Activated naive CD4-positive, alpha-beta T cell treated with anti-CD3 and anti-CD28 coated beads for 36 hours (primary cell): ENCODE measurements around the gene HERC2. TPM values are rescaled to one million over a fixed set of nuclear protein-coding genes. Genes with fewer than 3 reads are reported as not detected.
"Not testable (repeated sequence)": the region's sequence is repeated elsewhere in the genome, so short reads cannot be mapped to it uniquely, and the experiment has no call there.

Experiments
- CTCF ChIA-PET: fragments of 350-600 bp; sonication (Branson Sonifier 250); formaldehyde crosslinking; loops from one replicate; lab custom pipeline; 2021; ENCODE audit warnings: antibody characterized with exemption; lab: Charles Lee
- DNase-seq: peaks from one replicate; pipeline ENCODE4 v3.0.0-alpha.2; 2020
- H3K27ac Mint-ChIP-seq: one replicate; pipeline ENCODE4 v1.8.0; 2021; ENCODE audit warnings: mild to moderate bottlenecking, mixed read lengths
- H3K27me3 Mint-ChIP-seq: one replicate; pipeline ENCODE4 v1.8.0; 2021; ENCODE audit warnings: low read depth, mixed read lengths
- H3K36me3 Mint-ChIP-seq: one replicate; pipeline ENCODE4 v1.8.0; 2021; ENCODE audit warnings: low read depth, mixed read lengths
- H3K4me1 Mint-ChIP-seq: one replicate; pipeline ENCODE4 v1.8.0; 2021; ENCODE audit warnings: low read depth, mixed read lengths
- H3K4me3 Mint-ChIP-seq: one replicate; pipeline ENCODE4 v1.8.0; 2021; ENCODE audit warnings: mild to moderate bottlenecking, moderate library complexity, mixed read lengths
- H3K9me3 Mint-ChIP-seq: one replicate; pipeline ENCODE4 v1.8.0; 2021; ENCODE audit warnings: mixed read lengths
- intact Hi-C: fragments of 100-400 bp; cut with micrococcal nuclease; formaldehyde crosslinking; loops from one replicate; pipeline ENCODE4 v1.15.1; 2023
- total RNA-seq, 2 experiments: library from RNA; stranded (reverse); gene quantifications; one replicate each; pipeline ENCODE4 v1.2.3, GENCODE V29; 2021

HERC2 gene
- total RNA-seq, 2 experiments from 2014 or later = 26.6 to 31.6 TPM

GRCh38 chr15:28243399-28243798, 78.6 kb downstream of the HERC2 start:
- no peaks in the 10 kb centered on the region for H3K27me3 Mint-ChIP-seq
- H3K27ac Mint-ChIP-seq = no peak overlapping the region
- H3K36me3 Mint-ChIP-seq = peaks cover 58% of the 10 kb centered on the region
- peaks cover 7% of the 10 kb centered on the region for H3K9me3 Mint-ChIP-seq
- no peaks in the 10 kb centered on the region for H3K4me1 Mint-ChIP-seq
- intact Hi-C loops = no loop called here
- DNase-seq = no peak
- CTCF ChIA-PET = no interaction called here
- H3K4me3 Mint-ChIP-seq = no peak overlapping the region

DNA sequence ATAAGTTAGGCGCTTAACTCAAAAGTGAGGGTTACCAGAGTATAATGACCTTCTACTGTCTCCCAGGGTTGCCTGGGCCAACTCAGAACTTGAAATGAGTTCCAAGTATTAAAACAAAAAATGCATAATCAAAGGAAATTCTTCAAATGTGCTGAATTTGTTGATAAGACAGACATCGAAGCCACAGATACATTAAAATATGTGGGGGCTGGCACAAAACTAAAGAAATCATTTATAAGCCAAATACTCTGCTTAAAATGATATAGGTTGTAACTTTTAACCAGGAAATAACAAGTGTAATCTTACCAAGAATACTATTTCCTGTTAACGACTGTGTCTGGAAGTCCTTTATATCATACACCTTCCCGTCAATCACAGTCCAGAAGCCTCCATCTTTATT, 83.7 kb downstream of the HERC2 start:
- DNase-seq, CTCF ChIA-PET, H3K4me1 Mint-ChIP-seq, intact Hi-C loops, H3K27ac Mint-ChIP-seq, H3K9me3 Mint-ChIP-seq, H3K27me3 Mint-ChIP-seq, H3K4me3 Mint-ChIP-seq: not testable (repeated sequence)
- peaks cover 37% of the 10 kb centered on the region for H3K36me3 Mint-ChIP-seq

DNA sequence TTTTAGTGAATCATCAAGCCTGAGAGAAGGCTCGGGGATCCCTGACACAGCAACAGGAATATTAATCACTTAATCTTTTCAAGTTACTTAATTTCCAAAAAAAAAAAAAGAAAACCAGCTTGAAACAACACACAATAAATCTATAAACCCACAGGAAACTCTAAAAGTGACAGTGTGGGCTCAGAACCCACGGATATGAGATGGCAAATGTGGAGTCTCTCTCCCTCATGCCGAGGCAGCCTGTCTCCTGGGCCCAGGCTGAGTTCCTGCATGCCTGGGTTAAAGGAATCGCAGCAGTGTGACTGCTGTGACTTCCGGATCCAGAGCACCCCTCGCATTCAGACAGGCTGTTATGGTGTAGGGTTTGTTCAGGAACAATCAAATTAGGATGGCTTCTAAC, 90.2 kb downstream of the HERC2 start:
- H3K4me1 Mint-ChIP-seq, H3K4me3 Mint-ChIP-seq, CTCF ChIA-PET, DNase-seq, H3K9me3 Mint-ChIP-seq, H3K27ac Mint-ChIP-seq, intact Hi-C loops, H3K27me3 Mint-ChIP-seq: not testable (repeated sequence)
- peaks cover 22% of the 10 kb centered on the region for H3K36me3 Mint-ChIP-seq

- intact Hi-C loops, H3K27me3 Mint-ChIP-seq, CTCF ChIA-PET, DNase-seq, H3K9me3 Mint-ChIP-seq, H3K4me3 Mint-ChIP-seq, H3K4me1 Mint-ChIP-seq, H3K27ac Mint-ChIP-seq: not testable (repeated sequence)
- H3K36me3 Mint-ChIP-seq = peaks cover 24% of the 10 kb centered on the region
Measured at GRCh38 chr15:28231336-28231735, 90.6 kb downstream of the HERC2 start.

- intact Hi-C loops = not testable (repeated sequence)
Measured at GRCh38 chr15:28228990-28229640, 92.9 kb downstream of the HERC2 start.

GRCh38 chr15:28228096-28228495, 93.9 kb downstream of the HERC2 start:
- no peak overlapping the region for H3K4me3 Mint-ChIP-seq
- no peaks in the 10 kb centered on the region for H3K4me1 Mint-ChIP-seq
- no peaks in the 10 kb centered on the region for H3K27me3 Mint-ChIP-seq
- no peak overlapping the region for H3K27ac Mint-ChIP-seq
- no peaks in the 10 kb centered on the region for H3K9me3 Mint-ChIP-seq
- peaks cover 32% of the 10 kb centered on the region for H3K36me3 Mint-ChIP-seq
- CTCF ChIA-PET = no interaction called here
- DNase-seq = no peak
- intact Hi-C loops = no loop called here

More at GRCh38 chr15:28228990-28229640, 92.9 kb downstream of the HERC2 start:
- H3K9me3 Mint-ChIP-seq, H3K4me3 Mint-ChIP-seq, DNase-seq, H3K27me3 Mint-ChIP-seq, CTCF ChIA-PET, H3K4me1 Mint-ChIP-seq, H3K27ac Mint-ChIP-seq: not testable (repeated sequence)
- H3K36me3 Mint-ChIP-seq = peaks cover 32% of the 10 kb centered on the region

GRCh38 chr15:28227303-28227702, 94.7 kb downstream of the HERC2 start:
- H3K27me3 Mint-ChIP-seq, H3K4me1 Mint-ChIP-seq, intact Hi-C loops, DNase-seq, H3K4me3 Mint-ChIP-seq, CTCF ChIA-PET, H3K27ac Mint-ChIP-seq, H3K9me3 Mint-ChIP-seq: not testable (repeated sequence)
- H3K36me3 Mint-ChIP-seq = peaks cover 30% of the 10 kb centered on the region

DNA sequence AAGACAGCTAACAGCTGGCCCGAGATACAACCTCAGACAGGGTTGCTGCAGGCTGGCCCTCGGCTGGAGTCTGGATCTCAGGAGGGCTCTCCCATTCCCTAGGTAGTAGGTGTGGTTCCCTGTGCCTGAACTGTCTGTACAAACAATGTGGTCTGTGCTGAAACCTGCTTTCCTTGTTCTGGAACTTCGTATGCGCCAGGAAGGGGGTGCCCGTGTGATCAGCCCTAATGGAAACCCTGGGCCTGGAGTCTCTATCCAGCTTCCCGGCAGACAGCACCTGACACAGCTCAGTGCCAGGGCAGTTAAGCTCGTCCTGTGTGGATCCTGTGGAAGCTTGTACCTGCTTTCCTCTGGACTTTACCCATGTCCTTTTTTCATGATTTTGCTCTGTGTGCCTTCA, 99.4 kb downstream of the HERC2 start:
- H3K4me3 Mint-ChIP-seq, H3K27ac Mint-ChIP-seq, intact Hi-C loops, H3K27me3 Mint-ChIP-seq, CTCF ChIA-PET, DNase-seq, H3K4me1 Mint-ChIP-seq, H3K9me3 Mint-ChIP-seq: not testable (repeated sequence)
- H3K36me3 Mint-ChIP-seq = peaks cover 31% of the 10 kb centered on the region

- intact Hi-C loops, DNase-seq, H3K27ac Mint-ChIP-seq, H3K4me3 Mint-ChIP-seq, H3K9me3 Mint-ChIP-seq, H3K4me1 Mint-ChIP-seq, CTCF ChIA-PET, H3K27me3 Mint-ChIP-seq: not testable (repeated sequence)
- peaks cover 29% of the 10 kb centered on the region for H3K36me3 Mint-ChIP-seq
Measured at GRCh38 chr15:28221696-28222095, 100.3 kb downstream of the HERC2 start.

DNA sequence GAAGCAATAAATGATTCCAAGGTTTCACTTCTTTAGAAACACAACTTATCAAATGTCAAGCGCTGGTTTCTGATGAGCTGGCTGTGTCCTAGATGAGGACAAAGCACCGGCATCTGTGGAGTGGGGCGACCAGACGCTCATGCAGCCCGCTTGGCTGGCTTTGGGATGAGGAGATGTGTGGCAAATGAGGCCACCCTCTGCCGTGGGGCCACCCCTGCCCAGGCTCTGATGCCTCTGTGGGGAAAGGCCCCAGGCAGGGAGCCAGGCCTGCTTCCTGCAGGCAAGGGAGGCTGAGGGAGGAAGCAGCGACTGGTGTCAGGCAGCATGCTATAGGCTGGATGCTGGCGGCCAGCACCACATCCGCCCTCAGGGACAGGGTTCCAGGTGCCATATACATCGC, 102.9 kb downstream of the HERC2 start:
- Mint-ChIP-seq H3K27me3 (no peaks in the 10 kb centered on the region), H3K36me3 (peaks cover 17% of the 10 kb centered on the region), H3K4me1 (no peaks in the 10 kb centered on the region), H3K4me3 (no peak overlapping the region), H3K27ac (no peak overlapping the region), H3K9me3 (no peaks in the 10 kb centered on the region)
- CTCF ChIA-PET = no interaction called here
- intact Hi-C loops = no loop called here
- no peak for DNase-seq

GRCh38 chr15:28216946-28217546, 104.9 kb downstream of the HERC2 start:
- DNase-seq, intact Hi-C loops, H3K9me3 Mint-ChIP-seq, H3K27me3 Mint-ChIP-seq, H3K27ac Mint-ChIP-seq, CTCF ChIA-PET, H3K4me1 Mint-ChIP-seq, H3K4me3 Mint-ChIP-seq: not testable (repeated sequence)
- H3K36me3 Mint-ChIP-seq = peaks cover 23% of the 10 kb centered on the region

DNA sequence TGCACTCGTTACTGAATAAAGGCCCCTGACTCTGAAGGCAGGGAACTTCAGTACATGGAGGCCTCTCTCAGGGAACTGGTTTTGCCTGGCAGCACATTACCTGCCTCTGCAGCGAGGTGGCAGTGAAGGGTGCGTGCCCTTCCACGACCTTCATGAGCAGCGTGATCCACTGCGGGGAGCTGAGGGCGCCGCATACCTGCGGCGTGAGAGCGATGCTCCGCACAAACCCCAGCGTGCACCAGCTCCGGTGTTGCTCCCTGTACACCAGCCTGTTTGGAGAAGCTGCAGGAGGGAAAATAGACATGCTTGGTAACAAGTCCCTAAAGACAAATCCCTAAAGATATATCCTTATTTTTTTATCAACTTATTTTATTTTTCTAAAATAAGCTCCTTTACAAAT, 106.5 kb downstream of the HERC2 start:
- CTCF ChIA-PET, H3K4me1 Mint-ChIP-seq, H3K27me3 Mint-ChIP-seq, DNase-seq, intact Hi-C loops, H3K27ac Mint-ChIP-seq, H3K4me3 Mint-ChIP-seq, H3K9me3 Mint-ChIP-seq: not testable (repeated sequence)
- H3K36me3 Mint-ChIP-seq = peaks cover 21% of the 10 kb centered on the region
